ENCODE data around the gene RHBDL3.

Gene RHBDL3

DNA sequence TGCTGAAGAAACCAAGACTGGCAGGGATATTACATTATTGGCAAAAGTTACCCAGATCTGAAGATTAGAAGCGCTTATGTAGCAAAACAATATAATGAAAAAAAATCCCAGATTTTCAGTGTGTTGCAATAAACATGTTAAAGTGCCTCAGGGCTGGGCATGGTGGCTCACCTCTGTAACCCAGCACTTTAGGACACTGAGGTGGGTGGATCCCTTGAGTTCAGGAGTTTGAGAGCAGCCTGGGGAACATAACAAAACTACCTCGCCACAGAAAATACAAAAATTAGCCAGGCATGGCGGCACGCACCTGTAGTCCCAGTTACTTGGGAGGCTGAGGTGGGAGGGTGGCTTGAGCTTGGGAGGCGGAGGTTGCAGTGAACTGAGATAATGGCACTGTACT lies 91.1 kb downstream of the RHBDL3 start:
- no peak for DNase-seq (ENCODE audit: low read depth, low spot score)
- no peak overlapping the region for H3K4me3 ChIP-seq (ENCODE audit: low read length)
- H3K36me3 ChIP-seq (ENCODE audit: control insufficient read depth, insufficient read depth, low read length) = peaks cover 12% of the 10 kb centered on the region; the same call in 1 of the 2 replicates
- no peaks in the 10 kb centered on the region for H3K4me1 ChIP-seq (ENCODE audit: control insufficient read depth, insufficient read depth, low read length)
- no peak overlapping the region for H3K27ac ChIP-seq (ENCODE audit: low read length)
- no peaks in the 10 kb centered on the region for H3K9me3 ChIP-seq (ENCODE audit: control insufficient read depth, insufficient read depth, low read length)
- no peaks in the 10 kb centered on the region for H3K27me3 ChIP-seq (ENCODE audit: control insufficient read depth, insufficient read depth, low read length)
- no CpG with 5 or more reads among the region's 5 CpGs for WGBS (ENCODE audit: insufficient coverage, insufficient read length)

- DNase-seq (ENCODE audit: low read depth, low spot score) = no peak
- no peak overlapping the region for H3K4me3 ChIP-seq (ENCODE audit: low read length)
- H3K4me1 ChIP-seq (ENCODE audit: control insufficient read depth, insufficient read depth, low read length) = no peaks in the 10 kb centered on the region
- H3K36me3 ChIP-seq (ENCODE audit: control insufficient read depth, insufficient read depth, low read length) = peaks cover 15% of the 10 kb centered on the region; the same call in 1 of the 2 replicates
- no peaks in the 10 kb centered on the region for H3K9me3 ChIP-seq (ENCODE audit: control insufficient read depth, insufficient read depth, low read length)
- no CpG with 5 or more reads among the region's 8 CpGs for WGBS (ENCODE audit: insufficient coverage, insufficient read length)
- no peak overlapping the region for H3K27ac ChIP-seq (ENCODE audit: low read length)
- H3K27me3 ChIP-seq (ENCODE audit: control insufficient read depth, insufficient read depth, low read length) = no peaks in the 10 kb centered on the region
Observed at GRCh38 chr17:32357615-32358014, 92.0 kb downstream of the RHBDL3 start.

DNA sequence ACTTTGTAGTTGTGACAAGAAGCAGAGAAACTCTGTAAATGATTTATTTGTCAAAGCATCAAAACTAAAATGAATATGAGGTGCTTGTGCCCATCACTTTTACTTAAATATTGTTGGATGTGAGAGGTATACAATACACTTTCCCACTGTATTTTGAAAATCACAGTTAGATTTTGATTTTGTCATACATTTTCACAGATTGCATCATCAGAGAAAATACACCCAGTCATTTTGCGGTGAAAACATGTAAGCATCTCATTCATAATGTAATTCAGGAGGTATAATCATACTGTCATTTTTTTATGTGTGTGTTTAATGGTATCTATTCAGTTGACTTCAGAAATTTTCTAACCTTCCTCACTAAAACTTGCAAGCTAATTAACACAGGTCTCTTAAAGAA lies 95.6 kb downstream of the RHBDL3 start:
- no peak for DNase-seq (ENCODE audit: low read depth, low spot score)
- no peaks in the 10 kb centered on the region for H3K27me3 ChIP-seq (ENCODE audit: control insufficient read depth, insufficient read depth, low read length)
- no peaks in the 10 kb centered on the region; the same call in 1 of the 2 replicates for H3K4me1 ChIP-seq (ENCODE audit: control insufficient read depth, insufficient read depth, low read length)
- no peaks in the 10 kb centered on the region for H3K9me3 ChIP-seq (ENCODE audit: control insufficient read depth, insufficient read depth, low read length)
- no peak overlapping the region for H3K27ac ChIP-seq (ENCODE audit: low read length)
- no peak overlapping the region for H3K4me3 ChIP-seq (ENCODE audit: low read length)
- H3K36me3 ChIP-seq (ENCODE audit: control insufficient read depth, insufficient read depth, low read length) = peaks cover 28% of the 10 kb centered on the region; the same call in 1 of the 2 replicates
- WGBS (ENCODE audit: insufficient coverage, insufficient read length) = no CpG with 5 or more reads among the region's 1 CpG

GRCh38 chr17:32370426-32370825 lies 104.8 kb downstream of the RHBDL3 start:
- WGBS (ENCODE audit: insufficient coverage, insufficient read length) = no CpG with 5 or more reads among the region's 1 CpG
- Histone ChIP-seq H3K27me3 (ENCODE audit: control insufficient read depth, insufficient read depth, low read length) (no peaks in the 10 kb centered on the region), H3K9me3 (ENCODE audit: control insufficient read depth, insufficient read depth, low read length) (no peaks in the 10 kb centered on the region), H3K27ac (ENCODE audit: low read length) (no peak overlapping the region), H3K36me3 (ENCODE audit: control insufficient read depth, insufficient read depth, low read length) (peaks cover 24% of the 10 kb centered on the region), H3K4me1 (ENCODE audit: control insufficient read depth, insufficient read depth, low read length) (no peaks in the 10 kb centered on the region), H3K4me3 (ENCODE audit: low read length) (no peak overlapping the region)
- DNase-seq (ENCODE audit: low read depth, low spot score) = no peak

Measured in iPS DF 6.9 (cell line).